Astrocyte of the cerebellum (primary cell): Measurements from ENCODE around the gene KIF22.

Source experiments
- DNase-seq: peaks from one replicate; pipeline ENCODE4 v3.0.0-alpha.2; 2011; ENCODE audit warnings: low read depth
- H3K4me3 ChIP-seq: 2 replicates; pipeline ENCODE4 v1.5.1; 2011; ENCODE audit warnings: mild to moderate bottlenecking, low read depth, low read length, moderate library complexity
- CTCF ChIP-seq: IDR thresholded peaks from 2 replicates; pipeline ENCODE4 v1.5.1; 2012; ENCODE audit warnings: low read length, low read depth, moderate library complexity, mild to moderate bottlenecking; ENCODE audit errors: missing control alignments
- in situ Hi-C: cut with HindIII; loops from 2 replicates; pipeline ENCODE4 v1.10.0; 2017; ENCODE audit warnings: low sequenced_read_pairs

Gene KIF22

GRCh38 chr16:29850998-29851397 is 60.4 kb downstream of the KIF22 start:
- no peak for DNase-seq
- in situ Hi-C loops, result no loop called here
- H3K4me3 ChIP-seq, result no peak overlapping the region
- TF ChIP-seq CTCF, result no peak

- no peak for TF ChIP-seq CTCF
- H3K4me3 ChIP-seq, result no peak overlapping the region
- in situ Hi-C loops, result no loop called here
- DNase-seq, result no peak
Observed at GRCh38 chr16:29852654-29853053, 62.1 kb downstream of the KIF22 start.

- no peak for TF ChIP-seq CTCF
- in situ Hi-C loops, result no loop called here
- DNase-seq, result no peak
- no peak overlapping the region for H3K4me3 ChIP-seq
Observed at GRCh38 chr16:29854520-29855100, 64.1 kb downstream of the KIF22 start.
